ENCODE data around the gene HLA-A. TPM values are rescaled to one million over a fixed set of nuclear protein-coding genes. Genes with fewer than 3 reads are reported as not detected.

The HLA-A gene
- total and polyA plus RNA-seq, 2 donors (not counting 3 experiments of a cell fraction or from before 2014, with no cell fraction given), result 294 to 822 TPM

- no peak for FAIRE-seq
- H4K20me1 ChIP-seq (replicated peaks; ENCODE audit: control insufficient read depth, extremely low read depth, insufficient read depth, low read length), result no peaks in the 10 kb centered on the region
- H3K4me2 ChIP-seq (ENCODE audit: insufficient read depth, low read length), result no peak overlapping the region
- DNase-seq (ENCODE audit: low read depth, low spot score), result no peak
- no peak overlapping the region for H3K27ac ChIP-seq (ENCODE audit: insufficient read depth, low read depth, low read length)
- peaks cover 7% of the 10 kb centered on the region for H3K4me1 ChIP-seq (ENCODE audit: control insufficient read depth, extremely low read depth, insufficient read depth, low read length)
- no peak overlapping the region for H3K9ac ChIP-seq (replicated peaks; ENCODE audit: extremely low read depth, insufficient read depth, low read length)
- H2AFZ ChIP-seq (ENCODE audit: low read depth, low read length), result no peak overlapping the region
- BruUV-seq (replicated peaks), result no TSS peak
- H3K4me3 ChIP-seq (replicated peaks in 1 of 3; ENCODE audit: insufficient read depth in 1 of 3, low read depth in 1 of 3, low read length in 3 of 3), result no peak overlapping the region
- dilution Hi-C loops (cut with MboI; ENCODE audit: extremely low pct_ligation_motif_present, low sequenced_read_pairs) (no loop called here), intact Hi-C loops (cut with micrococcal nuclease) (loop anchor here (10.0 kb wide), 1 partner anchor 153 kb away; the partner anchor contains the start of gene TRIM40)
- H3K36me3 ChIP-seq (ENCODE audit: control insufficient read depth in 2 of 2, extremely low read depth in 1 of 2, insufficient read depth in 2 of 2, low read length in 2 of 2), result no peaks in the 10 kb centered on the region
- no peaks in the 10 kb centered on the region for H3K9me1 ChIP-seq (replicated peaks; ENCODE audit: control insufficient read depth, extremely low read depth, insufficient read depth, low read length)
- ChIA-PET POLR2A (no interaction called here), CTCF (no interaction called here)
- no peaks in the 10 kb centered on the region for H3K9me3 ChIP-seq (replicated peaks; ENCODE audit: control insufficient read depth, insufficient read depth, low read length)
- no peaks in the 10 kb centered on the region for H3K79me2 ChIP-seq (ENCODE audit: control insufficient read depth, insufficient read depth, low read length)
- H3K27me3 ChIP-seq (ENCODE audit: control insufficient read depth in 2 of 2, insufficient read depth in 2 of 2, low read length in 2 of 2), result peaks cover 2 to 7% of the 10 kb centered on the region in 2 experiments
- TF ChIP-seq FOS (IDR thresholded peaks at IDR 0.05; ENCODE audit: borderline replicate concordance, insufficient read depth, low read length) (no peak), MAX (IDR thresholded peaks at IDR 0.05; ENCODE audit: insufficient read depth, insufficient read length) (no peak), EZH2 (IDR thresholded peaks at IDR 0.05; ENCODE audit: borderline replicate concordance, low read depth, low read length, severe bottlenecking) (no peak), CTCF (IDR thresholded peaks at IDR 0.05; ENCODE audit: extremely low read depth in 1 of 2, insufficient read depth in 1 of 2, low read depth in 1 of 2, low read length in 2 of 2) (no peak), MYC (IDR thresholded peaks at IDR 0.05; ENCODE audit: low read depth, low read length) (no peak), JUN (IDR thresholded peaks at IDR 0.05; ENCODE audit: borderline replicate concordance, insufficient read depth, insufficient read length, low read depth) (no peak), POLR2AphosphoS5 (IDR thresholded peaks at IDR 0.05; ENCODE audit: insufficient read depth, low read depth, low read length) (no peak), GATA2 (IDR thresholded peaks at IDR 0.05; ENCODE audit: insufficient read depth, insufficient read length, low read depth, low read length) (no peak), POLR2A (IDR thresholded peaks at IDR 0.05; ENCODE audit: low read depth, low read length) (no peak)
Measured at GRCh38 chr6:29981211-29981812, 39.0 kb downstream of the HLA-A start.
